Spleen (tissue), 7 donors: ENCODE data around the gene ATF6B.
A peak's percentile ranks its signal among the peaks of the same experiment; 100 is the strongest.

Source experiments
- POLR2A ChIP-seq, 3 donors: fragments of 450-650 bp; IDR thresholded peaks; one replicate each; pipeline ENCODE4 v1.5.1; 2017; ENCODE audit warnings: antibody characterized with exemption in 3 of 3, mild to moderate bottlenecking in 1 of 3
- POLR2AphosphoS5 ChIP-seq, 3 donors: sonication (generic); formaldehyde crosslinking; IDR thresholded peaks; one replicate each; pipeline ENCODE4 v1.5.1; 2017; ENCODE audit warnings: antibody characterized with exemption in 3 of 3
- TF ChIP-seq, protein P1 (sequence below), 11 experiments: fragments of 200-600 bp in 7 of 11; fragments of 450-650 bp in 4 of 11; sonication (generic) in 4 of 11; IDR thresholded peaks in 8 of 11; conservative IDR thresholded peaks in 3 of 11; 1 replicate in 7 of 11; 2 replicates in 4 of 11; pipeline versions ENCODE4 v1.4.0 to v1.8.0; 2016 to 2021; ENCODE audit warnings: antibody characterized with exemption in 11 of 11, inconsistent platforms in 4 of 11, mild to moderate bottlenecking in 1 of 11
- donor health status: DM: no; HTN: no; CAD: no; lungs with moderate emphysema.
- donor health status: DM: no; HTN: no; CAD: no.
- donor health status: DM: no; HTN: no; CAD: no.

GRCh38 chr6:32163559-32164258, 35.7 kb upstream of the ATF6B start:
- TF ChIP-seq, protein P1, sequence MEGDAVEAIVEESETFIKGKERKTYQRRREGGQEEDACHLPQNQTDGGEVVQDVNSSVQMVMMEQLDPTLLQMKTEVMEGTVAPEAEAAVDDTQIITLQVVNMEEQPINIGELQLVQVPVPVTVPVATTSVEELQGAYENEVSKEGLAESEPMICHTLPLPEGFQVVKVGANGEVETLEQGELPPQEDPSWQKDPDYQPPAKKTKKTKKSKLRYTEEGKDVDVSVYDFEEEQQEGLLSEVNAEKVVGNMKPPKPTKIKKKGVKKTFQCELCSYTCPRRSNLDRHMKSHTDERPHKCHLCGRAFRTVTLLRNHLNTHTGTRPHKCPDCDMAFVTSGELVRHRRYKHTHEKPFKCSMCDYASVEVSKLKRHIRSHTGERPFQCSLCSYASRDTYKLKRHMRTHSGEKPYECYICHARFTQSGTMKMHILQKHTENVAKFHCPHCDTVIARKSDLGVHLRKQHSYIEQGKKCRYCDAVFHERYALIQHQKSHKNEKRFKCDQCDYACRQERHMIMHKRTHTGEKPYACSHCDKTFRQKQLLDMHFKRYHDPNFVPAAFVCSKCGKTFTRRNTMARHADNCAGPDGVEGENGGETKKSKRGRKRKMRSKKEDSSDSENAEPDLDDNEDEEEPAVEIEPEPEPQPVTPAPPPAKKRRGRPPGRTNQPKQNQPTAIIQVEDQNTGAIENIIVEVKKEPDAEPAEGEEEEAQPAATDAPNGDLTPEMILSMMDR (IDR thresholded peaks at IDR 0.05 in 8 of 11, conservative IDR thresholded peaks at IDR 0.05 in 3 of 11), result no peak
- no peak for TF ChIP-seq POLR2A (IDR thresholded peaks at IDR 0.05)
- peak in 1 of 3 donors; percentile 13 for TF ChIP-seq POLR2AphosphoS5 (IDR thresholded peaks at IDR 0.05)
